ENCODE results near the gene CYB5D1. TPM values are rescaled to one million over a fixed set of nuclear protein-coding genes. Genes with fewer than 3 reads are reported as not detected.

CYB5D1 gene
- total RNA-seq, 3 donors from 2014 or later: 11.5 to 17.0 (median 12.2) TPM

DNA sequence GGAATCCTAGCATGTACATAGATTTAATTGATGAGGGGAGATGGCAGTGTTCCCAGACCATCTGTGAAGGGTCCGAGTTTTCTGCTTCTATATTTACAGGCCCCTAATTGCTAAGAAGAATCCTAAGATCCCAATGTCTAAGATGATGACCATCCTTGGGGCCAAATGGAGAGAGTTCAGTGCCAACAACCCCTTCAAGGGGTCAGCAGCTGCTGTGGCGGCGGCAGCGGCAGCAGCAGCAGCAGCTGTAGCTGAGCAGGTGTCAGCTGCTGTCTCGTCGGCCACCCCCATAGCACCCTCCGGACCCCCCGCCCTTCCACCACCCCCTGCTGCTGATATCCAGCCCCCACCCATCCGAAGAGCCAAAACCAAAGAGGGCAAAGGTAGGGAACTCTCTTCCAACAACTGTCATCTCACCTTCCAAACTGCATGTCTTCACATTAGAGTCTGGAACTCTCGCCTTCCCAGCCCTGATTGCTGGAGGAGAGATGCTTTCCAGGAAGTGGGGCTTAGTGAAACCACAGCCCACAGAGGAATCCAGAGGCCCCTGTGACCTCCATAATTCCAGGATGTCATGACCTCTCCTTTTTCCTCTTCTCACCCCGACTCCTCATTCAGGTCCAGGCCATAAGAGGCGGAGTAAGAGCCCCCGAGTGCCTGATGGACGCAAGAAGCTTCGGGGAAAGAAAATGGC lies 35.5 kb downstream of the CYB5D1 start:
- intact Hi-C loops (cut with DNase I, micrococcal nuclease): no loop called here
- peaks cover 3% of the 10 kb centered on the region for H3K36me3 ChIP-seq (ENCODE audit: low read depth)
- DNase-seq: no peak
- peaks cover 17% of the 10 kb centered on the region for H3K4me1 ChIP-seq (ENCODE audit: low read depth)
- no peaks in the 10 kb centered on the region for H3K9me3 ChIP-seq
- H3K4me3 ChIP-seq: no peak overlapping the region
- TF ChIP-seq, protein P1, sequence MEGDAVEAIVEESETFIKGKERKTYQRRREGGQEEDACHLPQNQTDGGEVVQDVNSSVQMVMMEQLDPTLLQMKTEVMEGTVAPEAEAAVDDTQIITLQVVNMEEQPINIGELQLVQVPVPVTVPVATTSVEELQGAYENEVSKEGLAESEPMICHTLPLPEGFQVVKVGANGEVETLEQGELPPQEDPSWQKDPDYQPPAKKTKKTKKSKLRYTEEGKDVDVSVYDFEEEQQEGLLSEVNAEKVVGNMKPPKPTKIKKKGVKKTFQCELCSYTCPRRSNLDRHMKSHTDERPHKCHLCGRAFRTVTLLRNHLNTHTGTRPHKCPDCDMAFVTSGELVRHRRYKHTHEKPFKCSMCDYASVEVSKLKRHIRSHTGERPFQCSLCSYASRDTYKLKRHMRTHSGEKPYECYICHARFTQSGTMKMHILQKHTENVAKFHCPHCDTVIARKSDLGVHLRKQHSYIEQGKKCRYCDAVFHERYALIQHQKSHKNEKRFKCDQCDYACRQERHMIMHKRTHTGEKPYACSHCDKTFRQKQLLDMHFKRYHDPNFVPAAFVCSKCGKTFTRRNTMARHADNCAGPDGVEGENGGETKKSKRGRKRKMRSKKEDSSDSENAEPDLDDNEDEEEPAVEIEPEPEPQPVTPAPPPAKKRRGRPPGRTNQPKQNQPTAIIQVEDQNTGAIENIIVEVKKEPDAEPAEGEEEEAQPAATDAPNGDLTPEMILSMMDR (IDR thresholded peaks at IDR 0.05): no peak
- no peak for ATAC-seq

DNA sequence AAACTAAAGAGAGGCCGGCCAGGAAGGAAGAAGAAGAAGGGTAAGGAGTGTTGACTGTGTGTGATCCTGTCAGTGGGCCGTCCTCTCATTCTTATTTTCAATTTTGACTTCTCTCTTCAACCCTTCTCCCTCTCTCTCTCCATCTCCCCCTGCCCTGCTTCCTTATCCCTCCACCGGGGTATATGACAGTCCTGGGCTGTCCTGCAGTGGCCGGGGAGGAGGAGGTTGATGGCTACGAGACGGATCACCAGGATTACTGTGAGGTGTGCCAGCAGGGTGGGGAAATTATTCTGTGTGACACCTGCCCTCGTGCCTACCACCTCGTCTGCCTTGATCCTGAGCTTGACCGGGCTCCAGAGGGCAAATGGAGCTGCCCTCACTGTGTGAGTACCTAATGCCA lies 36.4 kb downstream of the CYB5D1 start:
- TF ChIP-seq, protein P1 (IDR thresholded peaks at IDR 0.05): no peak
- ATAC-seq (no peak), DNase-seq (no peak)
- H3K36me3 ChIP-seq (ENCODE audit: low read depth): peaks cover 3% of the 10 kb centered on the region
- intact Hi-C loops (cut with DNase I, micrococcal nuclease): no loop called here
- no peaks in the 10 kb centered on the region for H3K9me3 ChIP-seq
- H3K4me1 ChIP-seq (ENCODE audit: low read depth): peaks cover 8% of the 10 kb centered on the region
- no peak overlapping the region for H3K4me3 ChIP-seq

DNA sequence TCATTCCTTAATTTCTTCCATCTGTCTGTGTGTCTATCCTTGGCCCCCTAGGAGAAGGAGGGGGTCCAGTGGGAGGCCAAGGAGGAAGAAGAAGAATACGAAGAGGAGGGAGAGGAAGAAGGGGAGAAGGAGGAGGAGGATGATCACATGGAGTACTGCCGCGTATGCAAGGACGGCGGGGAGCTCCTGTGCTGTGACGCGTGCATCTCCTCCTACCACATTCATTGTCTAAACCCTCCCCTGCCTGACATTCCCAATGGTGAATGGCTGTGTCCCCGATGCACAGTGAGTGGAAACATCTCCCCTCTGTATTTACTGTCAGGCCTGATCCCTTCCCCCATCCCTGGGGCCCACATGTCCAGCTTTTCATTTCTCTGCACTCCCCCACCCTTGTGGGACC lies 37.1 kb downstream of the CYB5D1 start:
- TF ChIP-seq, protein P1 (IDR thresholded peaks at IDR 0.05): no peak
- Histone ChIP-seq H3K4me1 (ENCODE audit: low read depth) (peaks cover 2% of the 10 kb centered on the region), H3K9me3 (no peaks in the 10 kb centered on the region), H3K36me3 (ENCODE audit: low read depth) (peaks cover 3% of the 10 kb centered on the region), H3K4me3 (no peak overlapping the region)
- no peak for DNase-seq
- ATAC-seq: no peak
- intact Hi-C loops (cut with DNase I, micrococcal nuclease): loop anchor here in 1 of 2 donors (5.0 kb wide), 1 partner anchor 33 kb away; no protein-coding TSS in a partner anchor

DNA sequence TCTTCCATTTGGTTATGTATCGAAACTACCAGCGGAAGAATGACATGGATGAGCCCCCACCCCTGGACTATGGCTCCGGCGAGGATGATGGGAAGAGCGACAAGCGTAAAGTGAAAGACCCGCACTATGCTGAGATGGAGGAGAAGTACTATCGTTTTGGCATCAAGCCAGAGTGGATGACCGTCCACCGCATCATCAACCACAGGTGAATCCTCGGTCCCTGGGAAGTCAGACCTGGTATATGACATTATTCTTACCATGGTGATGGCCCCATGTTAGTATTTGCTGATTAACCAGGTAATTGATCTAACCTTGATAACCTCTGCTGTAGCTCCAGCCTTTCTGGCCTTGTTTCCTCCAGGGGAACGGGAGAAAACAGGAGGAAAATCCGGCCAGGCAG lies 39.3 kb downstream of the CYB5D1 start:
- TF ChIP-seq, protein P1 (IDR thresholded peaks at IDR 0.05): no peak
- DNase-seq (no peak), ATAC-seq (no peak)
- Histone ChIP-seq H3K9me3 (no peaks in the 10 kb centered on the region), H3K4me3 (no peak overlapping the region), H3K36me3 (ENCODE audit: low read depth) (peaks cover 3% of the 10 kb centered on the region), H3K4me1 (ENCODE audit: low read depth) (no peaks in the 10 kb centered on the region)
- intact Hi-C loops (cut with DNase I, micrococcal nuclease): loop anchor here in 1 of 2 donors (5.0 kb wide), 1 partner anchor 35 kb away; no protein-coding TSS in a partner anchor

DNA sequence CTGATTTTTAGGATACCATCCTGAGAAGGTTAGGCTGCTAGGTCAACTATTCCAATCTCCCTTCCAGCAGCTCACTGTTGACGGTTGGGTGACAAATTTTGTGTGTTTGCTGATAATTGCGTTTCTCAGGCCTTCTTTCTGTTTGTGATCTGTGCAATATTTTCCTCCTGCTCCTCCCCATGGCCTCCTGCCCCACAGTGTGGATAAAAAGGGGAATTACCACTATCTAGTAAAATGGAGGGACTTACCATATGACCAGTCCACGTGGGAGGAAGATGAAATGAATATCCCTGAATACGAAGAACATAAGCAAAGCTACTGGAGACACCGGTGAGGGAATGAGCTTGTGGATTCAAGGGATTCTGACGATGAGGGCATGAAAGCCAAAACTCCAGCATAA lies 40.0 kb downstream of the CYB5D1 start:
- DNase-seq (peak in 1 of 3 donors; percentile 51), ATAC-seq (peak; percentile 85)
- intact Hi-C loops (cut with DNase I, micrococcal nuclease): loop anchor here in 1 of 2 donors (5.0 kb wide), 1 partner anchor 35 kb away; no protein-coding TSS in a partner anchor
- no peaks in the 10 kb centered on the region for H3K9me3 ChIP-seq
- no peaks in the 10 kb centered on the region for H3K4me1 ChIP-seq (ENCODE audit: low read depth)
- no peak overlapping the region for H3K4me3 ChIP-seq
- TF ChIP-seq, protein P1 (IDR thresholded peaks at IDR 0.05): no peak
- H3K36me3 ChIP-seq (ENCODE audit: low read depth): peaks cover 3% of the 10 kb centered on the region

All from mucosa of descending colon (tissue), 3 donors.